A549 (cell line): ENCODE data around the gene PCDH1. TPM values are rescaled to one million over a fixed set of nuclear protein-coding genes. Genes with fewer than 3 reads are reported as not detected.

Source experiments
- ATAC-seq, 2 experiments: fragments of 200-7000 bp in 1 of 2; fragments of >200 bp in 1 of 2; cut with Nextera tagmentation in 1 of 2; cut with Tn5 transposase in 1 of 2; 3 replicates each; pipeline versions ENCODE4 v1.8.0 to v1.9.1; 2018 to 2020; ENCODE audit warnings: mild to moderate bottlenecking in 1 of 2, moderate library complexity in 1 of 2
- CTCF ChIA-PET: fragments of 300-600 bp; sonication (Branson Sonifier 250); formaldehyde crosslinking; extraction: SDS; loops from one replicate; lab custom pipeline; 2021; ENCODE audit warnings: antibody characterized with exemption, inconsistent platforms; lab: Yijun Ruan, JAX
- POLR2A ChIA-PET: fragments of 350-600 bp; formaldehyde crosslinking; extraction: SDS; loops from one replicate; lab custom pipeline; 2021; ENCODE audit warnings: antibody characterized with exemption, inconsistent platforms; lab: Yijun Ruan, JAX
- DNase-seq, 2 experiments: peaks; one replicate each; pipeline versions ENCODE4 v3.0.0 to v3.0.0-alpha.2; 2011 to 2016; ENCODE audit warnings: low read depth in 1 of 2, low spot score in 1 of 2
- FAIRE-seq: peaks from 2 replicates; lab custom pipeline; 2011; peaks lifted over from hg19 to GRCh38; lab: Jason Lieb, UNC
- H3K27ac ChIP-seq, 2 experiments: fragments of >200 bp; sonication (Bioruptor Twin); formaldehyde crosslinking; 3 replicates each; pipeline ENCODE4 v1.5.1; 2016 to 2017
- H3K4me1 ChIP-seq: fragments of >200 bp; sonication (Bioruptor Twin); formaldehyde crosslinking; 3 replicates; pipeline ENCODE4 v1.6.1; 2016
- H3K4me2 ChIP-seq: fragments of >200 bp; sonication (Bioruptor Twin); formaldehyde crosslinking; 3 replicates; pipeline ENCODE4 v1.6.1; 2016
- H3K4me3 ChIP-seq: fragments of >200 bp; sonication (Bioruptor Twin); formaldehyde crosslinking; 3 replicates; pipeline ENCODE4 v1.5.1; 2016
- H3K9me3 ChIP-seq: fragments of >200 bp; sonication (Bioruptor Twin); formaldehyde crosslinking; 3 replicates; pipeline ENCODE4 v1.6.1; 2016
- CHD4 ChIP-seq: fragments of 200-600 bp; sonication (generic); IDR thresholded peaks from 2 replicates; pipeline ENCODE4 v1.6.1; 2016; ENCODE audit warnings: antibody characterized with exemption, mild to moderate bottlenecking, borderline replicate concordance
- E2F6 ChIP-seq: IDR thresholded peaks from 2 replicates; pipeline ENCODE4 v1.6.1; 2012; ENCODE audit warnings: low read depth, borderline replicate concordance
- FOSL2 ChIP-seq, 2 experiments: fragments of 450-650 bp in 1 of 2; fragments of >200 bp in 1 of 2; sonication (Bioruptor Twin) in 1 of 2; formaldehyde crosslinking; IDR thresholded peaks; 2 replicates each; pipeline versions ENCODE4 v1.5.0 to v1.6.1; 2016 to 2020; ENCODE audit warnings: mild to moderate bottlenecking in 1 of 2, moderate library complexity in 1 of 2
- HDAC2 ChIP-seq: fragments of 200-600 bp; sonication (generic); IDR thresholded peaks from 2 replicates; pipeline ENCODE4 v1.6.1; 2016
- HOXA7 ChIP-seq: fragments of 250-450 bp; sonication (Bioruptor Pico); IDR thresholded peaks from 2 replicates; pipeline ENCODE4 v1.5.0; 2020; ENCODE audit warnings: mild to moderate bottlenecking, moderate library complexity
- HOXB5 ChIP-seq: fragments of 250-450 bp; sonication (Bioruptor Pico); IDR thresholded peaks from 2 replicates; pipeline ENCODE4 v1.5.0; 2020; ENCODE audit warnings: mild to moderate bottlenecking, moderate library complexity
- JUNB ChIP-seq: fragments of >200 bp; sonication (Bioruptor Twin); formaldehyde crosslinking; IDR thresholded peaks from 2 replicates; pipeline ENCODE4 v1.6.1; 2016
- KDM5A ChIP-seq: fragments of 200-600 bp; sonication (generic); IDR thresholded peaks from 2 replicates; pipeline ENCODE4 v1.6.1; 2016; ENCODE audit warnings: antibody characterized with exemption, mild to moderate bottlenecking
- MAX ChIP-seq: IDR thresholded peaks from 2 replicates; pipeline ENCODE4 v1.6.1; 2012
- NPAS2 ChIP-seq: fragments of 250-450 bp; sonication (Bioruptor Pico); IDR thresholded peaks from 2 replicates; pipeline ENCODE4 v1.8.0; 2022; ENCODE audit warnings: mild to moderate bottlenecking, moderate library complexity, borderline replicate concordance
- POLR2A ChIP-seq: IDR thresholded peaks from 2 replicates; pipeline ENCODE4 v1.6.1; 2012; ENCODE audit warnings: mild to moderate bottlenecking, low read length
- POLR2AphosphoS2 ChIP-seq: conservative IDR thresholded peaks from 2 replicates; pipeline ENCODE4 v1.6.1; 2012; ENCODE audit warnings: low read length, improper control_type of control experiment, inconsistent platforms
- RAD21 ChIP-seq, 2 experiments: fragments of >200 bp in 1 of 2; sonication (Bioruptor Twin) in 1 of 2; formaldehyde crosslinking in 1 of 2; IDR thresholded peaks in 1 of 2; conservative IDR thresholded peaks in 1 of 2; 2 replicates in 1 of 2; 3 replicates in 1 of 2; pipeline ENCODE4 v1.6.1; 2012 to 2018; ENCODE audit warnings: inconsistent platforms in 1 of 2
- RARB ChIP-seq: fragments of 250-450 bp; sonication (Bioruptor Pico); IDR thresholded peaks from 2 replicates; pipeline ENCODE4 v1.8.0; 2021; ENCODE audit warnings: mild to moderate bottlenecking, moderate library complexity
- REST ChIP-seq: fragments of 200-600 bp; sonication (generic); IDR thresholded peaks from 2 replicates; pipeline ENCODE4 v1.6.1; 2016; ENCODE audit warnings: antibody characterized with exemption, mild to moderate bottlenecking, moderate library complexity
- SMC3 ChIP-seq: fragments of >200 bp; sonication (Bioruptor Twin); formaldehyde crosslinking; IDR thresholded peaks from 3 replicates; pipeline ENCODE4 v1.6.1; 2018; ENCODE audit warnings: inconsistent platforms
- SREBF2 ChIP-seq: fragments of 450-650 bp; IDR thresholded peaks from 2 replicates; pipeline ENCODE4 v1.6.1; 2014; ENCODE audit warnings: mild to moderate bottlenecking, moderate library complexity
- TFCP2L1 ChIP-seq: fragments of 250-450 bp; sonication (Bioruptor Pico); IDR thresholded peaks from 2 replicates; pipeline ENCODE4 v1.5.0; 2021; ENCODE audit warnings: mild to moderate bottlenecking
- TP53 ChIP-seq: fragments of 250-450 bp; sonication (Bioruptor Pico); IDR thresholded peaks from 2 replicates; pipeline ENCODE4 v1.5.0; 2021; ENCODE audit warnings: mild to moderate bottlenecking, moderate library complexity
- USF2 ChIP-seq: fragments of 450-650 bp; IDR thresholded peaks from 2 replicates; pipeline ENCODE4 v1.6.1; 2014; ENCODE audit warnings: antibody characterized with exemption
- ZSCAN20 ChIP-seq: fragments of 250-450 bp; sonication (Bioruptor Pico); IDR thresholded peaks from 2 replicates; pipeline ENCODE4 v1.8.0; 2022; ENCODE audit warnings: mild to moderate bottlenecking, moderate library complexity
- WGBS: methylation state at CpG from one replicate; pipeline ENCODE4 v1.1.6; 2017; ENCODE audit errors: missing lambda C conversion rate; 5-methylcytosine and 5-hydroxymethylcytosine counted together
- polyA plus RNA-seq, 4 experiments: library from polyadenylated mRNA; depleted of rRNA in 3 of 4; stranded (reverse); fragments of >200 nt; fragmentation: RNase III in 1 of 4; extraction: RNeasy Plus Mini Kit Qiagen cat#74134 plus additional on column Dnase treatment in 1 of 4; gene quantifications; 2 replicates in 3 of 4; 3 replicates in 1 of 4; pipeline ENCODE4 v1.2.3, GENCODE V29; 2011 to 2017

The PCDH1 gene
- polyA plus RNA-seq, 2 of the 4 experiments (the other 2 are of a cell fraction) = 0.41 to 2.9 TPM

- no peak for TF ChIP-seq ZSCAN20 (CRISPR knock-in tag)
- TF ChIP-seq E2F6 = no peak
- no peak for TF ChIP-seq NPAS2 (CRISPR knock-in tag)
- TF ChIP-seq TP53 = no peak
- TF ChIP-seq HOXA7 (CRISPR knock-in tag) = no peak
- TF ChIP-seq SMC3 = no peak
- no peak for TF ChIP-seq POLR2AphosphoS2
Measured at GRCh38 chr5:141862936-141863543, 15.2 kb downstream of the PCDH1 start (continued).

- Histone ChIP-seq H3K9me3 (no peaks in the 10 kb centered on the region), H3K27ac (no peak overlapping the region), H3K4me3 (no peak overlapping the region), H3K4me2 (no peak overlapping the region), H3K4me1 (no peaks in the 10 kb centered on the region)
- ChIA-PET CTCF (interaction anchor here (2.0 to 2.5 kb wide), 2 partner anchors 18 to 159 kb away, joined by 9 to 10 read pairs; partner anchors contain the start of gene PCDH1), POLR2A (no interaction called here)
- FAIRE-seq = no peak
- WGBS = 42% methylated on average over 5 of the region's 5 CpGs
- no peak for DNase-seq
- no peak for ATAC-seq
- TF ChIP-seq TP53 (no peak), KDM5A (no peak), HDAC2 (no peak), POLR2A (no peak), REST (no peak), MAX (no peak), NPAS2 (CRISPR knock-in tag) (no peak), FOSL2 (IDR thresholded peaks at IDR 0.05) (no peak), FOSL2 (CRISPR knock-in tag; IDR thresholded peaks at IDR 0.05) (no peak), USF2 (no peak), ZSCAN20 (CRISPR knock-in tag) (no peak), CHD4 (no peak), SREBF2 (no peak), HOXB5 (CRISPR knock-in tag) (no peak), RAD21 (conservative IDR thresholded peaks at IDR 0.05 in 1 of 2, IDR thresholded peaks at IDR 0.05 in 1 of 2) (no peak), RARB (CRISPR knock-in tag) (no peak), JUNB (no peak), TFCP2L1 (CRISPR knock-in tag) (no peak)
- TF ChIP-seq, all 56 proteins: peak for 0
Measured at GRCh38 chr5:141861194-141861593, 17.0 kb downstream of the PCDH1 start.
